PC-3 (cell line): ENCODE measurements around the gene TTC12.

ENCODE experiments used
- EZH2phosphoT487 ChIP-seq: fragments of 300-600 bp; sonication (generic); IDR thresholded peaks from 2 replicates; pipeline ENCODE4 v1.6.1; 2018; ENCODE audit warnings: mild to moderate bottlenecking, antibody characterized with exemption, low read length, borderline replicate concordance
- TF ChIP-seq, protein P1 (sequence below): fragments of 300-600 bp; sonication (generic); conservative IDR thresholded peaks from 2 replicates; pipeline ENCODE4 v1.5.1; 2017; ENCODE audit warnings: antibody characterized with exemption, low read depth, mild to moderate bottlenecking, low read length

DNA sequence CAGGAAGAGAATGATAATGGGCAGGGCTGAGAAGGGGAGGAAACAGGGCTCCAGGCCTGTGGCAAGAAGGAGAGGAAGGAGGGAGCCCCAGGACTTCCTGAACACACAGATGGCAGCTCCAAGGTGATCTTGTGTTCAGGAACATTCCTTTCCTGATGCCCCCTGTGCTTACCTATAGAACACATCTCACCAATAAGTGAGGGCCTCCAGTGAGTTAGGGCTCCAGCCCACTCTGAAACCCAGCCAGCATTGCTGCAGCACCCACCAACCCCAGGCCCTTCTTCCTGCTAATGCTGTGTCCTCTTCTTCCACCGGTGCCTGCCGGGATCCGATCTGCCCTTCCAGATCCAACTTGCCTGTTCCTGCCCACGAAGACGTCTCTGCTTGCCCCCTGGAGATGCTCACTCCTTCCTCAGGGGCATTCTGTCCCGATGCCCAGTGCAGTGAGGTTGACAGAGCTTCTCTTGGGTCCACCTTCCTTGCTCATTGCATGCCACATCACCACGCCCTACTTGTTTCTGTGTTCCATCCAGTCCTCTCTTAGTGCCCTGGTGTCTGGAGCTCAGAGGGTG, 90.6 kb downstream of the TTC12 start:
- TF ChIP-seq, protein P1, sequence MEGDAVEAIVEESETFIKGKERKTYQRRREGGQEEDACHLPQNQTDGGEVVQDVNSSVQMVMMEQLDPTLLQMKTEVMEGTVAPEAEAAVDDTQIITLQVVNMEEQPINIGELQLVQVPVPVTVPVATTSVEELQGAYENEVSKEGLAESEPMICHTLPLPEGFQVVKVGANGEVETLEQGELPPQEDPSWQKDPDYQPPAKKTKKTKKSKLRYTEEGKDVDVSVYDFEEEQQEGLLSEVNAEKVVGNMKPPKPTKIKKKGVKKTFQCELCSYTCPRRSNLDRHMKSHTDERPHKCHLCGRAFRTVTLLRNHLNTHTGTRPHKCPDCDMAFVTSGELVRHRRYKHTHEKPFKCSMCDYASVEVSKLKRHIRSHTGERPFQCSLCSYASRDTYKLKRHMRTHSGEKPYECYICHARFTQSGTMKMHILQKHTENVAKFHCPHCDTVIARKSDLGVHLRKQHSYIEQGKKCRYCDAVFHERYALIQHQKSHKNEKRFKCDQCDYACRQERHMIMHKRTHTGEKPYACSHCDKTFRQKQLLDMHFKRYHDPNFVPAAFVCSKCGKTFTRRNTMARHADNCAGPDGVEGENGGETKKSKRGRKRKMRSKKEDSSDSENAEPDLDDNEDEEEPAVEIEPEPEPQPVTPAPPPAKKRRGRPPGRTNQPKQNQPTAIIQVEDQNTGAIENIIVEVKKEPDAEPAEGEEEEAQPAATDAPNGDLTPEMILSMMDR = no peak
- no peak for TF ChIP-seq EZH2phosphoT487
